Measurements from ENCODE around the gene DUSP2. TPM values are rescaled to one million over a fixed set of nuclear protein-coding genes. Genes with fewer than 3 reads are reported as not detected.
"Not testable (repeated sequence)": the region's sequence is repeated elsewhere in the genome, so short reads cannot be mapped to it uniquely, and the experiment has no call there.

DUSP2 gene
- total RNA-seq, 2 donors from 2014 or later: 82.0 to 379 TPM

DNA sequence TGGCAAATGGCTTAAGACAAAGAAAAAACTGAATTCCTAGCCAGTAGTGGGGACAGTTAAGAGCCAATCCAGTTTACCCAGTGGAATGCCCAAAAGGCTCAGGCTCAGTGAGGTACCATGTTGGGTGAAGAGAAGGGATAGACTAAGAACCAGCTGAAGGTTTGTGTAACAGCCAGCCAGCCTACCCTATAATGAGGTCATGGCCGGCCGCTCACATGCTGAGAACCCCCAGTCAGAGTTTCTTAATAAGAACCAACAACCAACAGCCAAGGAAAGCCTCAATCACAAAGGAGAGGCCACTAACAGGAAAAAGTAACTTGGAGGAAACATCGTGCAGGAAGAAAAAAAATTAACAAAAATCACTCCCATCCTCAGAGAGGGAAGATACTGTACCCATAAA lies 25.4 kb upstream of the DUSP2 start:
- ATAC-seq (replicated peaks): no peak
- Mint-ChIP-seq H3K27ac (no peak overlapping the region), H3K9me3 (no peaks in the 10 kb centered on the region), H3K4me3 (no peak overlapping the region), H3K27me3 (no peaks in the 10 kb centered on the region), H3K4me1 (peaks cover 15% of the 10 kb centered on the region), H3K36me3 (ENCODE audit: low read depth) (no peaks in the 10 kb centered on the region)

DNA sequence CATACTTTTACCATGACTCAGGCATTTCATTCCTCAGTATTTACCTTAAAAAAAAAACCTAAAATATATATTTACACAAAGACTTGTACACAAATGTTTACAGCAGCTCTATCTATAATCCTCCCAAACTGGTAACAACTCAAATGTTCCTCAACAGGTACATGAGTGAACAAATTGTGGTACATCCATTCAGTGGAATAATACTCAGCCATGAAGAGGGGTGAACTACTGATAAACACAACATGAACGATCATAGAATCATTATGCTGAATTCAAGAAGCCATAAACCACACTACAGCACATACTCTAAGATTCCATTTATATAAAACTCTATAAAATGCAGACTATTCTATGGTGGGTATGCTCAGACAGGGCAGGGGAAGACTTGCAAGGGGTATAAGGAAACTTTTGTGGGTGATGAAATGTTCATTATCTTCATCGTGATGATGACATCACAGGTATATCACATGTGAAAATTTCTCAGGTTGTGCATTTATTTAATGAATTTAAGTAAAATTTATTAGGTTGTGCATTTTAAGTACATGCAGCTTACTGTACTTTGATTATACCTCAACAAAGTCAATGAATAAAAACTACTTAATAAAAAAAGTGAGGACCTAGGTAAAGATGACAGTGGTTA lies 24.7 kb upstream of the DUSP2 start:
- Mint-ChIP-seq H3K27me3 (no peaks in the 10 kb centered on the region), H3K4me3 (no peak overlapping the region), H3K36me3 (ENCODE audit: low read depth) (no peaks in the 10 kb centered on the region), H3K4me1 (peaks cover 15% of the 10 kb centered on the region), H3K9me3 (no peaks in the 10 kb centered on the region), H3K27ac (no peak overlapping the region)
- ATAC-seq (replicated peaks): no peak

DNA sequence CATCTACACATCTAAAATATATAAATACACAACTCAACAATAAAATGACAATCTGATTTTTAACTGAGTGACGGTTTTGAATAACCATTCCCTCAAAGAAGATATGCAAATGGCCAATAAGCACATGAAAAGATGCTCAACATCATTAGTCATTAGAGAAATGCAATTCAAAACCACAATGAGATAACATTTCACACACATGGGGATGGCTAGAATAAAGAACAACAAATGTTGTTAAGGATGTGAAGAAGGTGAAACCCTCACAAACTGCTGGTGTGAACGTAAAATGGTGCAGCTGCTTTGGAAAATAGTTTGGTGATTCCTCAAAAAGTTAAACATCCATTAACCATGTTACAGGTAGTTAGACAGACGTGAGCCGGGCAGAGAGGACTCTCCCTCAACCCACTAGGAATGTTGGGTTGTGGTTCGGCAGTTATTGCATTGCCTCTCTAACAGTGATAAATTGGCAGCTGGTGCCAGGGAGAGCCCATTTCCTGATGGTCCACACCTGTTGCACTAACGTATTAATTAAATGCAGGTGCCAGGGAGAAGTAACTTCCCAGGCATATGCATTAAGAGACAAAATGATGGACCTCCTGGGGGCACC lies 22.3 kb upstream of the DUSP2 start:
- H3K27ac Mint-ChIP-seq: no peak overlapping the region
- no peak for ATAC-seq (replicated peaks)
- H3K4me1 Mint-ChIP-seq: peaks cover 26% of the 10 kb centered on the region
- H3K36me3 Mint-ChIP-seq (ENCODE audit: low read depth): peaks cover 14% of the 10 kb centered on the region
- no peaks in the 10 kb centered on the region for H3K9me3 Mint-ChIP-seq
- H3K27me3 Mint-ChIP-seq: no peaks in the 10 kb centered on the region
- H3K4me3 Mint-ChIP-seq: peak overlapping the region; percentile 22

DNA sequence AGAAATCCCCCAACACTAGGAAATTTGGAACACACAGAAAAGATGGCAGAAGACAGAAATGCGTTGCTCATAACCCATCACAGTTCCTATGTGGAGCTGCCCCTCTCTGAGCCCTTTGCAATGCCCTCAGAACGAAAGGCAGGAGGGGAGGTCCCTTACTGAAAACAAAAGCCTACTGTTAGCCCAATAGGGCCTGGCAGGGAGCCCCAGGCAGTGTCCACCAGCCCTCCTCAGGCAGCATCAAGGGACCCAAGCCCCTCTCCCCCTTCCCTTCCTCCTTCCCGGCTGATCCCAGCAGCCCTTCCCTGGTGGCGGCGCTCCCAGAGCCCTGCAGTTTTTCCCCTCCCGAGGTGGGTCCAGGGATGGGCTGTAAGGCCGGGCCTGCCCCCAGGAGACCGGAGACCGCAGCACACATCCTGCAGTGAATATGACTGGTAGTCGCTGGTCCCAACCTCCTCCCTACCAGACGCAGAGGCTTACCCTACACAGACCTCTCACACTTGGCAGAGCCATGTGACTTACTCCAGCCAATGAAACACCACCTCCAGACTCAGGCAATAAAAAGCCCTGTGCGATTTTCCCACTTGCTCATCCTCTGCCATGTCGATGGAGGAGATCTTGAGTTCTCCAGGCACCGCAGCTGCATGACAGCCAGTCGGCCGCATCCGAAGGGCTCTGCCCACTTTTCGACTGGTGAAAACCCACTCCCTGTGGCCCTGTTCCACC lies 19.4 kb upstream of the DUSP2 start:
- H3K9me3 Mint-ChIP-seq: no peaks in the 10 kb centered on the region
- peak overlapping the region; percentile 88 for H3K4me3 Mint-ChIP-seq
- peaks cover 14% of the 10 kb centered on the region for H3K36me3 Mint-ChIP-seq (ENCODE audit: low read depth)
- no peaks in the 10 kb centered on the region for H3K27me3 Mint-ChIP-seq
- peaks cover 41% of the 10 kb centered on the region for H3K4me1 Mint-ChIP-seq
- peak; percentile 89 for ATAC-seq (replicated peaks)
- H3K27ac Mint-ChIP-seq: peak overlapping the region; percentile 97

DNA sequence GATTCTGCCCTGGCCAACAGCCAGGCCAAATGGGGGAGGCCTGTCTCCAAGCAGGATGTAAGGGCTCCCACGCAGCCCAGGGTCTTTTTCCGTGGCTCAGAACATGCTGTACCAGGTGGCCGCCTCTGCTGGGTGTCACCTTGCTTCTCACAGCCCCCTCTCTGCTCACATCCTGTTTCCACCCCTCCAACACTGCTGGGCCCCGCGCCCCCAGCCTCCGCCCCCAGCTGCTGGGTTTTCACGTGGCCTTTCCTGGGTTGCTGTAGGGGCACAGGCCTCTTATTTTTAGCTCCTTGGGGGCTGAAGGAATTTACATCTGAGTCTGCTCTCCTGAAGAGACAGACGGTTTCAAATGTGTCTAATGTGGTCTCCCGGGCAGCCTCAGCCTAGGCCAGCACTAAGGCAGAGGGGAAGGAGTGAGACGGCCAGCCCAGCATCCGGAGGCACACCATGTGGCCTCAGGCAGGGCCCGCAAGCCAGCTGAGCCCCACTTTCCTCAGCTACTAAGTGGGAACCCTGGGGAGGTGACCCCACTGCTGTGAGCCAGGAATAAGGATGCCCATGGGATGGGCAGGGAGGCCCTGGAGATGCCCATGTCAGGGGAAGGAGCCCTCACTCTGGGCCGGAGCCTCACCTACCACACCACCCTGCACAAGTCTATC lies 18.7 kb upstream of the DUSP2 start:
- H3K4me3 Mint-ChIP-seq: peak overlapping the region; percentile 88
- peaks cover 48% of the 10 kb centered on the region for H3K4me1 Mint-ChIP-seq
- H3K27me3 Mint-ChIP-seq: no peaks in the 10 kb centered on the region

DNA sequence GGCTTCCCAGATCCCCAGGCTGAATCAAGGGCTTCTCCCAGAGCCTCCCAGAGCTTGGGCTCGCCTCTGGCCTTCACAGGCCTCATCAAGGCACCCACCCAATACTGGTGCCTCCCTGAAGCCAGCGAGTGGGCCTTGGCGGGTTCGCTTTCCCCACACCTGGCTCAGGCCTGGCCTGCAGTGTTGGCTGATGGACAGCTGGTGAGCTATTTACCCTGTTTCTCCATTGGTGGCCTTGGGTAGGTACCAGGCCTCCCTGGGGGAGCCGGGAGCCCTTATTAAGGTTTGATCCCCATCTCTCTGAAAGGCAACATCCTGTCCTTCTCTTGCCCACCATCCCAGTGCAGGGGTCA lies 18.2 kb upstream of the DUSP2 start:
- ATAC-seq (replicated peaks): no peak

More for the DNA sequence above, 18.7 kb upstream of the DUSP2 start:
- Mint-ChIP-seq H3K9me3 (no peaks in the 10 kb centered on the region), H3K36me3 (ENCODE audit: low read depth) (peaks cover 20% of the 10 kb centered on the region), H3K27ac (peak overlapping the region; percentile 97)
- peak; percentile 53 for ATAC-seq (replicated peaks)

DNA sequence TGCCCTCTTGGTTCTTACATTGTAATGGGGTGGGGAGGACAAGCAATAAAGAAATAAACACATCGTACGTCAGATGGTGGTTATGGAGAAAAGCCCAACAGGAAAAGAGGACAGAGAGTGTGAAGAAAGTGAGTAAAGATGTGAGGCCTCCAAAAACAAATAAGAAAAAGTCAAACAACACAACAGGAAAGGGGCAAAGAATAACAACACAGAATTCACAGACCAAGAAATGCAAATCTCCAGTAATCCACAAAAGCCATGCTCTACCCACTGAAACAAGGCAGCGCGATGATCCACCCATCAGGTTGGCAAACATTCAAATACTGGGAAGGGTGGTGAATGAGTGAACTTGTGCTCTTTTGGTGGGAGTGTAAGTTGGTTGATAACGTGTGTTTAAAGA lies 16.7 kb upstream of the DUSP2 start:
- peak; percentile 4 for ATAC-seq (replicated peaks)

More for the DNA sequence above, 18.2 kb upstream of the DUSP2 start:
- H3K4me1 Mint-ChIP-seq: peaks cover 50% of the 10 kb centered on the region
- no peaks in the 10 kb centered on the region for H3K9me3 Mint-ChIP-seq
- peak overlapping the region; percentile 97 for H3K27ac Mint-ChIP-seq
- no peaks in the 10 kb centered on the region for H3K27me3 Mint-ChIP-seq
- peaks cover 20% of the 10 kb centered on the region for H3K36me3 Mint-ChIP-seq (ENCODE audit: low read depth)
- peak overlapping the region; percentile 88 for H3K4me3 Mint-ChIP-seq

DNA sequence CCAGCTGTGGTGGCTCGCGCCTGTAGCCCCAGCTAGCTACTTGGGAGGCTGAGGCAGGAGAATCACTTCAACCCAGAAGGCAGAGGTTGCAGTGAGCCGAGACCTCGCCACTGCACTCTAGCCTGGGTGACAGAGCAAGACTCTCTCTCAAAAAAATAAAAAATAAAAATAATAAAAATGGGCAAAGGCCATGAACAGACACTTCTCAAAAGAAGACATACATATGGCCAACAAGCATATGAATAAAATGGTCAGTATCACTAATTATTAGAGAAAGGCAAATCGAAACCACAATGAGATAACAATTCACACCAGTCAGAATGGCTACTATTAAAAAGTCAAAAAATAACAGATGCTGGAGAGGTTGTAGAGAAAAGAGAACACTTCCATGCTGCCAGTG lies 15.1 kb upstream of the DUSP2 start:
- H3K9me3 Mint-ChIP-seq; H3K27me3 Mint-ChIP-seq; ATAC-seq (replicated peaks): not testable (repeated sequence)
- Mint-ChIP-seq H3K4me1 (peaks cover 65% of the 10 kb centered on the region), H3K27ac (peak overlapping the region; percentile 21), H3K36me3 (ENCODE audit: low read depth) (peaks cover 25% of the 10 kb centered on the region), H3K4me3 (peak overlapping the region; percentile 88)

More for the DNA sequence above, 16.7 kb upstream of the DUSP2 start:
- no peaks in the 10 kb centered on the region for H3K9me3 Mint-ChIP-seq
- H3K4me1 Mint-ChIP-seq: peaks cover 55% of the 10 kb centered on the region
- peak overlapping the region; percentile 88 for H3K4me3 Mint-ChIP-seq
- H3K27me3 Mint-ChIP-seq: no peaks in the 10 kb centered on the region
- peak overlapping the region; percentile 97 for H3K27ac Mint-ChIP-seq
- H3K36me3 Mint-ChIP-seq (ENCODE audit: low read depth): peaks cover 25% of the 10 kb centered on the region

DNA sequence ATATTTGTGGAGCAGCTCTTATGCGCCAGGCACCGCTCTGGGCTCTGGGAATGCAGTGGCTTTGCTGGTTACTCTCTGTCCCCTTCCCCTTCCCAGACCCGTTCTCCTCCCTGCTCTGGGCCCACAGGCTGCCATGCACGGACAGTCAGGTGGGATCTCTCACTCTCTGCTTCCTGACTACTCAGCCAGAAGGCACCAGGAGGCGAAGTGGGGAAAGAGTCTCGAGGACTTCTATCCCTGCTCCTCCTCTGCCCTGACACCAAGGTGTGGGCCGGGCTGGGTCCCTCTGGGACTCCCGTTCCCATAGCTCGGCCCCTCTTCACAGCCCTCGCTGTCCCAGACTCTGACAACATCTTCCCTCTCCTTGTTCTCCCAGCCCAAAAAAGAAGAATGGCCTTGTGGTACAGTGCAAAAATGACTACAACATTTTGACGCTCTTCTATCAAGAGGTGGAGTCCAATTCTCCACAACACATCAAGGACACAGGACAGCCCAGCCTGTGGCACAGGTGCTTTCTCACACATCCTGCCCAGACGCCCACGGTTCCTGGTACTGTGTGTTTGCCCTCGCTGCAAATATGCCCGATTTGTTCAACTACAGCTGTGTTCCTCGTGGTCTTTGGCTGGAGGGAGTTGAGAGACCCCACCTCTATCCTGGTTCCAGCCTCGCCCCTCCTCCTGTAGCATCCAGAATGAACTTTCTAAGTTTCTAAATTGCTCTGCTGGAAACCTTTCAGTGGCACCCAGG lies 14.0 kb upstream of the DUSP2 start:
- peak; percentile 16 for ATAC-seq (replicated peaks)
- Mint-ChIP-seq H3K36me3 (ENCODE audit: low read depth) (peaks cover 19% of the 10 kb centered on the region), H3K4me3 (peak overlapping the region; percentile 87), H3K4me1 (peaks cover 57% of the 10 kb centered on the region), H3K27me3 (no peaks in the 10 kb centered on the region), H3K9me3 (no peaks in the 10 kb centered on the region), H3K27ac (peak overlapping the region; percentile 98)

DNA sequence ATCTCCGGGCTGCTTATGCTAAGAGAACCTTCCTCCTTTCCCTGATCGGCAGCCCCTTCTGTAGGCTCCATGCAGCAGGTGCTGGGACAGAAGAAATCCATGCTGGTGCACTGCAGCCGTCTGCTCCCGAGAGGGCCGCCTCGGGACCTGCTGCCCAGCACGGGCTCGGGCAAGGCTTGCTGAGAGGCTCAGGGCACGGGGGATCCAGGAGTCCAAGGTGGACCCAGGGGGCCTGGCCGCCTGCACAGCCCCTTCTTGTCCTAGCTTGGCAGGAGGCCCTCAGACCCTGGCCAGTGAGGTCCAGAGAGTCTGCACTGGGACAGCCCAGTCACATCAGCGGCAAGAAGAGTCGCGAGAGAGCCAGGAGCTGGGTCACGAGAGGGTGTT lies 13.3 kb upstream of the DUSP2 start:
- no peak for ATAC-seq (replicated peaks)
- Mint-ChIP-seq H3K27me3 (no peaks in the 10 kb centered on the region), H3K4me3 (peak overlapping the region; percentile 87), H3K36me3 (ENCODE audit: low read depth) (peaks cover 12% of the 10 kb centered on the region), H3K9me3 (no peaks in the 10 kb centered on the region), H3K4me1 (peaks cover 50% of the 10 kb centered on the region), H3K27ac (peak overlapping the region; percentile 98)

DNA sequence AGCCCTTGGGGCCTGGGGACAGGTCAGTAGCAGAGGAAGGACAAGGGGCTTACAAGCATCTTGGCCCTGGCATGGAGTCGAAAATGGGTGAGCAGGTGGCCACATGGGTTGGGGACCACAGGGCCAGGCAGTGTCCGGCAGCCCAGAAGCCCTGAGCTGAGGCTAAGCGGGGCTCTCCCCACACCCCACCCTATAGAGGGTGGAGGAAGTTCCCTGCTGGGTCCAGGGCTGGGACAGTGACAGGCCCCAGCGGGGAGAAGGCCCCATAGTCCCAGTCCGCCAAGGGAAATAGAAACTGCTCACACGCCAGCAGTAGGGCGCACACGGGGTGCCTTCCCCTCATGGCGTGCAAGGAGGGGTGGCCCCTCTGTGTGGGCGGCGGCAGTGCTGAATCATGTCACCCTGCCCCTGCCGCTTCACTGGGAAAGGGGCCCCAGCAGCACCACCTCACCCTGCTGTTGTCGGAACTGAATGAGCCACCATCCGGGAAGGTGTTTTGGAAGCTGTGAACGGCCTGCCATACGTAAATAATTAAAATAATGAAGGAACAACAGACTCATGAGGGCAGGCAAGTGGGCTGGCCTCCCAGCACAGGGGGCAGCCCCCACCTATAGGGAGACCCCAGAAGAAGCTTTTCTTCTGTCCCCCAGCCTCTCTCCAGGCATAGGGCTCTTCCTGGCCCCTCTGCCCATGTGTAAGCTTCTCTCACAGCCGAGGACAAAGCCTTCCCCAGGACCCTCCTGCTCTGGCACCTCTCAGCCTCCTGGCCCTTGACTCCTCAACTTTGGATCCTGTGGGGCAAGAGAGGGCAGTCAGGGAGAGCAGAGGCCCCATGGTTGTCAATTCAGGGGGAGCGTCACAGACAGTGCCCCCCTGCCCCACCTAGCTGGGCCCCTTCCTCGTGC lies 12.7 kb upstream of the DUSP2 start:
- H3K27ac Mint-ChIP-seq: peak overlapping the region; percentile 98
- H3K4me3 Mint-ChIP-seq: peak overlapping the region; percentile 87
- no peaks in the 10 kb centered on the region for H3K27me3 Mint-ChIP-seq
- peaks cover 47% of the 10 kb centered on the region for H3K4me1 Mint-ChIP-seq
- H3K36me3 Mint-ChIP-seq (ENCODE audit: low read depth): peaks cover 11% of the 10 kb centered on the region
- peak; percentile 80 for ATAC-seq (replicated peaks)
- H3K9me3 Mint-ChIP-seq: no peaks in the 10 kb centered on the region

DNA sequence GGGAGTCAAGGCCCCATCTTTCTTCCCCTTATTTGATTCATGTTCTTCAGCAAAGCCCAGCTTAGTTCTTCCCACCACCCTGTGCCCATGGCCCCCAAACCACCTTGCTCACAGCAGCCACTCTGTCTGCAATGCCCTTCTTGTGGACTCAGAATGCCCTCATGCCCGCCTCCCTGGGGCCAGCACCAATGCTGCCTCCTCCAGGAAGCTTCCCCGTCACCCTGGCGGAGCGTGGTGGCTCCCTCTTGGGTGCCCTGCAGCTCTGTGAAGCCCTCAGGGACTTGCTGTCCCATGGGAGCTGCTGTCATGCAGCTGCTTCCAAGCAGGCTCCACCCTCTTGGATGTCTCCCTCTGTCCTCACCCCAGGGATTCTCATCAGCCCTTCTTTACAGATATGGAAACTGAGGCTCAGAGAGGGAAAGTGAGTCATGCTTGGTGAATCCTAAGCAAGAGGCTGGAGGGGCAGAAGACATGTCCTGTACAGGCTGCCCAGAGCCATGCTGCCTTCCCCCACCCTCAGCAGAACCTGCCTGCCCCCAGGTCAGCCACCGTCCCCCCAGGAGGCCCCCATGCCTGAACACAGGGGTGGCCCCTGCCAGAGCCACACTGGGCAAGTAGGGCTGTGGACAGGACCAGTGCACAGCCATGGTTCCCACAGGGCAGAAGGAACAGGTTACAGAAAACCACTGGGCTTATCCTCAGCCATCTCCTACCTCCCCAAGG lies 11.8 kb upstream of the DUSP2 start:
- Mint-ChIP-seq H3K4me1 (peaks cover 44% of the 10 kb centered on the region), H3K27ac (peak overlapping the region; percentile 98), H3K27me3 (no peaks in the 10 kb centered on the region), H3K4me3 (peak overlapping the region; percentile 87), H3K36me3 (ENCODE audit: low read depth) (peaks cover 11% of the 10 kb centered on the region), H3K9me3 (no peaks in the 10 kb centered on the region)
- ATAC-seq (replicated peaks): peak; percentile 6

Measured in activated T-helper 17 cell treated with anti-CD3 and anti-CD28 coated beads, Interleukin-2, amount 50 U/mL, for 72 hours (primary cell).